Smooth muscle cell of the brain vasculature (primary cell): ENCODE data around the gene PTPN1.
"Not testable (repeated sequence)": the region's sequence is repeated elsewhere in the genome, so short reads cannot be mapped to it uniquely, and the experiment has no call there.

Experiments
- DNase-seq: peaks from one replicate; pipeline ENCODE4 v3.0.0-alpha.2; 2012; ENCODE audit warnings: low read depth, low spot score

PTPN1 gene

GRCh38 chr20:50481741-50482140 is 28.4 kb upstream of the PTPN1 start:
- no peak for DNase-seq

GRCh38 chr20:50482396-50482981 is 27.7 kb upstream of the PTPN1 start:
- DNase-seq: no peak

- DNase-seq: no peak
Observed at GRCh38 chr20:50484271-50484976, 25.8 kb upstream of the PTPN1 start.

- no peak for DNase-seq
Observed at GRCh38 chr20:50487397-50487796, 22.8 kb upstream of the PTPN1 start.

- DNase-seq: no peak
Observed at GRCh38 chr20:50488236-50488806, 21.9 kb upstream of the PTPN1 start.

GRCh38 chr20:50491168-50491567 is 19.0 kb upstream of the PTPN1 start:
- DNase-seq: no peak

GRCh38 chr20:50491926-50492634 is 18.1 kb upstream of the PTPN1 start:
- DNase-seq: no peak

GRCh38 chr20:50493881-50494253 is 16.3 kb upstream of the PTPN1 start:
- DNase-seq: no peak

GRCh38 chr20:50494428-50494827 is 15.8 kb upstream of the PTPN1 start:
- DNase-seq: no peak

- no peak for DNase-seq
Observed at GRCh38 chr20:50496773-50497385, 13.3 kb upstream of the PTPN1 start.

- DNase-seq: no peak
Observed at GRCh38 chr20:50498071-50498776, 12.0 kb upstream of the PTPN1 start.

GRCh38 chr20:50499938-50500337 is 10.2 kb upstream of the PTPN1 start:
- no peak for DNase-seq

- DNase-seq: no peak
Observed at GRCh38 chr20:50501972-50502745, 8.0 kb upstream of the PTPN1 start.

GRCh38 chr20:50504231-50504823 is 5.9 kb upstream of the PTPN1 start:
- no peak for DNase-seq

- DNase-seq: no peak
Observed at GRCh38 chr20:50506270-50506579, 4.0 kb upstream of the PTPN1 start.

- DNase-seq: not testable (repeated sequence)
Observed at GRCh38 chr20:50507745-50508144, 2.4 kb upstream of the PTPN1 start.

GRCh38 chr20:50508171-50508755 is 1.9 kb upstream of the PTPN1 start:
- no peak for DNase-seq

- no peak for DNase-seq
Observed at GRCh38 chr20:50510706-50511542, 741 bp downstream of the PTPN1 start.

- no peak for DNase-seq
Observed at GRCh38 chr20:50512323-50512722, 2.1 kb downstream of the PTPN1 start.
